HG03565 (cell line): ENCODE data around the gene SLC25A33.
"Not testable (repeated sequence)": the region's sequence is repeated elsewhere in the genome, so short reads cannot be mapped to it uniquely, and the experiment has no call there.

Source experiments
- ATAC-seq: cut with Tn5 transposase; IDR thresholded peaks from one replicate; pipeline ENCODE4 v1.9.1; 2021; ENCODE audit warnings: mild to moderate bottlenecking, moderate library complexity; ENCODE audit not compliant: unreplicated experiment

Gene SLC25A33

GRCh38 chr1:9618909-9619679 lies 79.8 kb downstream of the SLC25A33 start:
- ATAC-seq: no peak

GRCh38 chr1:9621032-9621431 lies 81.8 kb downstream of the SLC25A33 start:
- ATAC-seq: no peak

GRCh38 chr1:9624081-9624480 lies 84.8 kb downstream of the SLC25A33 start:
- ATAC-seq: no peak

- not testable (repeated sequence) for ATAC-seq
These were observed 85.8 kb downstream of the SLC25A33 start for GRCh38 chr1:9625030-9625429.

GRCh38 chr1:9626201-9626608 lies 86.9 kb downstream of the SLC25A33 start:
- ATAC-seq: no peak

- no peak for ATAC-seq
These were observed 89.5 kb downstream of the SLC25A33 start for GRCh38 chr1:9628541-9629444.

GRCh38 chr1:9629445-9630201 lies 90.4 kb downstream of the SLC25A33 start:
- ATAC-seq: no peak

GRCh38 chr1:9630331-9631111 lies 91.3 kb downstream of the SLC25A33 start:
- ATAC-seq: no peak

- ATAC-seq: no peak
These were observed 92.3 kb downstream of the SLC25A33 start for GRCh38 chr1:9631613-9632012.

- no peak for ATAC-seq
These were observed 94.2 kb downstream of the SLC25A33 start for GRCh38 chr1:9633493-9633892.

GRCh38 chr1:9634582-9634981 lies 95.3 kb downstream of the SLC25A33 start:
- no peak for ATAC-seq
